OCI-LY3 (cell line): Measurements from ENCODE around the gene SPEF2.

ENCODE experiments used
- CTCF ChIP-seq: fragments of 200-600, 300-600 bp; sonication (generic); IDR thresholded peaks from 2 replicates; pipeline ENCODE4 v1.5.1; 2014; ENCODE audit warnings: antibody characterized with exemption, low read length, low read depth
- EZH2phosphoT487 ChIP-seq: fragments of 200-600 bp; shearing (Covaris generic); IDR thresholded peaks from 2 replicates; pipeline ENCODE4 v1.6.1; 2018; ENCODE audit warnings: antibody characterized with exemption, mixed run types, low read depth

GRCh38 chr5:35762368-35762767 is 144.7 kb downstream of the SPEF2 start:
- no peak for TF ChIP-seq CTCF
- TF ChIP-seq EZH2phosphoT487: no peak
